Fibroblast of lung (primary cell): ENCODE results near the gene RPS6KA4. TPM values are rescaled to one million over a fixed set of nuclear protein-coding genes. Genes with fewer than 3 reads are reported as not detected.
A peak's percentile ranks its signal among the peaks of the same experiment; 100 is the strongest.

Experiments
- DNase-seq, 2 donors: peaks; one replicate each; pipeline versions ENCODE4 v3.0.0 to v3.0.0-alpha.2; 2010; ENCODE audit warnings: low read depth in 2 of 2
- H2AFZ ChIP-seq: 2 replicates; pipeline ENCODE4 v1.5.1; 2012; ENCODE audit warnings: low read length, control low read depth, inconsistent platforms
- H3K27ac ChIP-seq: 2 replicates; pipeline ENCODE4 v1.5.1; 2011; ENCODE audit warnings: low read length, control low read depth; ENCODE audit not compliant: insufficient read depth
- H3K27me3 ChIP-seq: 2 replicates; pipeline ENCODE4 v1.5.1; 2011; ENCODE audit warnings: mild to moderate bottlenecking, low read length; ENCODE audit not compliant: control insufficient read depth, insufficient read depth
- H3K36me3 ChIP-seq: 2 replicates; pipeline ENCODE4 v1.5.1; 2011; ENCODE audit warnings: low read length; ENCODE audit not compliant: control insufficient read depth, insufficient read depth
- H3K4me1 ChIP-seq: 2 replicates; pipeline ENCODE4 v1.5.1; 2011; ENCODE audit warnings: low read length; ENCODE audit not compliant: control insufficient read depth, insufficient read depth; ENCODE audit errors: extremely low read depth
- H3K4me2 ChIP-seq: 2 replicates; pipeline ENCODE4 v1.5.1; 2011; ENCODE audit warnings: low read length, control low read depth; ENCODE audit not compliant: insufficient read depth; ENCODE audit errors: extremely low read depth
- H3K4me3 ChIP-seq, 4 experiments: fragments of 200-600 bp in 1 of 4; sonication (generic) in 1 of 4; replicated peaks in 1 of 4; 2 replicates each; pipeline ENCODE4 v1.5.1; 2011 to 2016; ENCODE audit warnings: low read length in 4 of 4, low read depth in 3 of 4, mild to moderate bottlenecking in 3 of 4, control low read depth in 2 of 4, inconsistent platforms in 1 of 4, mixed read lengths in 1 of 4; ENCODE audit not compliant: insufficient read depth in 1 of 4; ENCODE audit errors: control extremely low read depth in 1 of 4
- H3K79me2 ChIP-seq: 2 replicates; pipeline ENCODE4 v1.5.1; 2012; ENCODE audit warnings: mild to moderate bottlenecking, low read length, inconsistent platforms; ENCODE audit not compliant: control insufficient read depth, insufficient read depth
- H3K9ac ChIP-seq: 2 replicates; pipeline ENCODE4 v1.5.1; 2011; ENCODE audit warnings: mild to moderate bottlenecking, low read length, control low read depth; ENCODE audit not compliant: insufficient read depth
- H3K9me3 ChIP-seq: 2 replicates; pipeline ENCODE4 v1.5.1; 2012; ENCODE audit warnings: low read depth, low read length; ENCODE audit not compliant: control insufficient read depth, insufficient read depth
- H4K20me1 ChIP-seq: 2 replicates; pipeline ENCODE4 v1.5.1; 2011; ENCODE audit warnings: low read length; ENCODE audit not compliant: control insufficient read depth, insufficient read depth; ENCODE audit errors: extremely low read depth
- EZH2 ChIP-seq: IDR thresholded peaks from 2 replicates; pipeline ENCODE4 v1.5.1; 2012; ENCODE audit warnings: low read length, control low read depth, mild to moderate bottlenecking; ENCODE audit errors: missing control alignments
- polyA plus RNA-seq, 2 donors: library from polyadenylated mRNA; depleted of rRNA in 1 of 2; stranded (reverse) in 1 of 2; unstranded in 1 of 2; fragments of >200 nt; gene quantifications; 2 replicates each; pipeline ENCODE4 v1.2.1, GENCODE V29; 2011 to 2012; ENCODE audit warnings: missing spikeins in 1 of 2
- total RNA-seq: library from RNA; depleted of rRNA; stranded (reverse); fragments of >200 nt; gene quantifications from 2 replicates; pipeline ENCODE4 v1.2.1, GENCODE V29; 2014
- TF ChIP-seq, protein P1 (sequence below), 2 donors: IDR thresholded peaks in 1 of 2; conservative IDR thresholded peaks in 1 of 2; 1 replicate in 1 of 2; 2 replicates in 1 of 2; pipeline ENCODE4 v1.5.1; 2011 to 2012; ENCODE audit warnings: low read length in 2 of 2, control low read depth in 1 of 2, inconsistent platforms in 1 of 2, low read depth in 1 of 2, mild to moderate bottlenecking in 1 of 2

Gene RPS6KA4
- total and polyA plus RNA-seq, 2 donors (not counting 1 experiment from before 2014, with no cell fraction given): 15.9 to 27.6 TPM

DNA sequence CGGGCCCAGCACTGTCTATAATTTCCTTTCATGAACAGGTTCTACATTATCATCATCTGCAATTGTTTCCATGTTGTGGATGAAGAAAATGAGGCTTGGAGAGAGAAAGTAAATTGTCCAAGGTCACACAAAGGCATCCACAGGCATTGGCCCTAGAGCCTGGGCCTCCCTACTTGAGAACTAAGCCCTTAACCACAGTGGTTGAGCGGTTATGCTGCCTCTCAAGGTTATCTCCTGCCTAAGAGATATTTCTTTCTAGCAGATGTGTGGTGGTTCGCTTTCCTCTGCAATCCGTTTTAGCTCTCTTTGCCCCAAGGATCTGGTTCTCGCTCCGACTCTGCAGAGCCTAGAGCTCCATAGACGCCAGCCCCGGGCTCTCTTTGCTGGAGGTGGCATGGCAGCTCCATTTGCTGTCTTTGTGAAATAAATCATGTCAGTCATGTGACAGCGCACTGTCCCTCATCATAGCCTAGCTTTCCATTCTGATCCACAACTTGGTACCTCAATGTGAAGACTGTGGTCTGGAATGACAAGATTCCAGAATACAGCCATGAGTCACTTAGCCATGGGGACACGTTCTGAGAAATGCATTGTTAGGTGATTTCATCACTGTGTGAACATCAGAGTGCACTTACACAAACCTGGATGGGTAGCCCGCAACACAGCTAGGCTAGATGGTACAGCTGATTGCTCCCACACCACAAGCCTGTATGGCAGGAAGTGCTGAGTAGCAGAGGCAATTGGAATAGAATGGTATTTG is 27.2 kb downstream of the RPS6KA4 start:
- Histone ChIP-seq H3K27me3 (no peaks in the 10 kb centered on the region), H3K27ac (no peak overlapping the region), H3K4me2 (no peak overlapping the region), H3K9ac (no peak overlapping the region), H3K79me2 (no peaks in the 10 kb centered on the region), H3K9me3 (no peaks in the 10 kb centered on the region), H3K4me3 (no peak overlapping the region), H3K36me3 (no peaks in the 10 kb centered on the region), H3K4me1 (no peaks in the 10 kb centered on the region), H2AFZ (no peak overlapping the region), H4K20me1 (no peaks in the 10 kb centered on the region)
- DNase-seq: peak in 1 of 2 donors; percentile 69
- no peak for TF ChIP-seq EZH2
- TF ChIP-seq, protein P1, sequence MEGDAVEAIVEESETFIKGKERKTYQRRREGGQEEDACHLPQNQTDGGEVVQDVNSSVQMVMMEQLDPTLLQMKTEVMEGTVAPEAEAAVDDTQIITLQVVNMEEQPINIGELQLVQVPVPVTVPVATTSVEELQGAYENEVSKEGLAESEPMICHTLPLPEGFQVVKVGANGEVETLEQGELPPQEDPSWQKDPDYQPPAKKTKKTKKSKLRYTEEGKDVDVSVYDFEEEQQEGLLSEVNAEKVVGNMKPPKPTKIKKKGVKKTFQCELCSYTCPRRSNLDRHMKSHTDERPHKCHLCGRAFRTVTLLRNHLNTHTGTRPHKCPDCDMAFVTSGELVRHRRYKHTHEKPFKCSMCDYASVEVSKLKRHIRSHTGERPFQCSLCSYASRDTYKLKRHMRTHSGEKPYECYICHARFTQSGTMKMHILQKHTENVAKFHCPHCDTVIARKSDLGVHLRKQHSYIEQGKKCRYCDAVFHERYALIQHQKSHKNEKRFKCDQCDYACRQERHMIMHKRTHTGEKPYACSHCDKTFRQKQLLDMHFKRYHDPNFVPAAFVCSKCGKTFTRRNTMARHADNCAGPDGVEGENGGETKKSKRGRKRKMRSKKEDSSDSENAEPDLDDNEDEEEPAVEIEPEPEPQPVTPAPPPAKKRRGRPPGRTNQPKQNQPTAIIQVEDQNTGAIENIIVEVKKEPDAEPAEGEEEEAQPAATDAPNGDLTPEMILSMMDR (conservative IDR thresholded peaks at IDR 0.05 in 1 of 2, IDR thresholded peaks at IDR 0.05 in 1 of 2; ENCODE audit: low read depth in 1 of 2, low read length in 2 of 2): no peak

DNA sequence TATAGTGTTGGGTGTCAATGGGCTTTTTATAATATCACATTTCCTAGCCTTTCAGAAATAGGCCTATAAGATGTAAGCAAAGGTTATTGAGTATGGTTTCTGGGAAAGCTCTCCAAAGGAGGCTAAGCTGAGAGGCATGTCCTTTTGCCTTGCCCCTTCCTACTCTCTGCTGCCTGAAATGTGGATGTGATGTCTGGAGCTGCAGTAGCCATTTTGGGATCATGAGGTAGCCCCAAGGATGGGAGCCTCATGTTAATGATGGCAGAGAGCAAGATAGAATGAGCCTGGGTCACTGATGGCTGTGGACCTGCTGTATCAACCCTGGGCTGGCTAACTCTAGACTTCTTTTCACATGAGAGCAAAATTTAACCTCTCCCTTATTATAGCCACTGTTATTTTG is 29.0 kb downstream of the RPS6KA4 start:
- Histone ChIP-seq H3K36me3 (no peaks in the 10 kb centered on the region), H3K4me3 (no peak overlapping the region), H3K9me3 (no peaks in the 10 kb centered on the region), H3K9ac (no peak overlapping the region), H3K27me3 (no peaks in the 10 kb centered on the region), H3K4me1 (no peaks in the 10 kb centered on the region), H3K4me2 (no peak overlapping the region), H2AFZ (no peak overlapping the region), H3K79me2 (no peaks in the 10 kb centered on the region), H3K27ac (no peak overlapping the region), H4K20me1 (no peaks in the 10 kb centered on the region)
- no peak for DNase-seq
- TF ChIP-seq, protein P1 (conservative IDR thresholded peaks at IDR 0.05 in 1 of 2, IDR thresholded peaks at IDR 0.05 in 1 of 2; ENCODE audit: low read depth in 1 of 2, low read length in 2 of 2): no peak
- TF ChIP-seq EZH2: no peak

DNA sequence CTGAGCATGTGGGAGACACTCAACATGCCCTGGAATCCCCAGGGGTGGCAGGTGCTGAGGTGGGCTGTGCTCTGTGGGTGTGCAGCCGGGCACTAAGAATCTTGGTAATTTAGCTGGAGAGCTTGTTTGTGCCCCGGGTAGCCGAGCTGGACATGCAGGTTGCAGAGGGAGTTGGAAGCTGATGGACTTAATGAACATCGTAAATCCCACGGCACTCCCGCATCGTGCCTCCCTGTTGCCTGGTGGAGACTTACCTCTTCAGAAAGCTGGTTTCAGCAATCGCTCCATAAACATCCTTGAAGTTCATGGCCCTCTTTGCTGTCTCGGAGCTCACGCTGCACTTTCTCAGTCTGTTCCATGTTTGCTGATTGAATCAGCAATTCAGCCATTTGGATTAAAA is 29.9 kb downstream of the RPS6KA4 start:
- DNase-seq: no peak
- TF ChIP-seq, protein P1 (conservative IDR thresholded peaks at IDR 0.05 in 1 of 2, IDR thresholded peaks at IDR 0.05 in 1 of 2; ENCODE audit: low read depth in 1 of 2, low read length in 2 of 2): no peak
- TF ChIP-seq EZH2: no peak
- no peak overlapping the region for H3K27ac ChIP-seq
- no peaks in the 10 kb centered on the region for H3K79me2 ChIP-seq
- H3K4me3 ChIP-seq: no peak overlapping the region
- no peak overlapping the region for H3K9ac ChIP-seq
- no peaks in the 10 kb centered on the region for H4K20me1 ChIP-seq
- H3K27me3 ChIP-seq: no peaks in the 10 kb centered on the region
- H3K4me2 ChIP-seq: no peak overlapping the region
- H2AFZ ChIP-seq: no peak overlapping the region
- no peaks in the 10 kb centered on the region for H3K4me1 ChIP-seq
- no peaks in the 10 kb centered on the region for H3K9me3 ChIP-seq
- no peaks in the 10 kb centered on the region for H3K36me3 ChIP-seq
